PC-3 (cell line): ENCODE data around the gene CLEC17A. TPM values are rescaled to one million over a fixed set of nuclear protein-coding genes. Genes with fewer than 3 reads are reported as not detected.

Experiments used
- ATAC-seq: fragments of 200-7000 bp; cut with Tn5 transposase; 2 replicates; pipeline ENCODE4 v1.9.1; 2020; ENCODE audit warnings: mild to moderate bottlenecking, moderate library complexity
- BruUV-seq: library from RNA; stranded (reverse); fragments of 400-500 nt; replicated peaks from 2 replicates; lab custom pipeline; 2021; lab: Mats Ljungman, UMichigan
- CTCF ChIA-PET: fragments of 300-600 bp; sonication (Branson Sonifier 250); formaldehyde crosslinking; loops from one replicate; lab custom pipeline; 2022; ENCODE audit warnings: antibody characterized with exemption; lab: Charles Lee
- POLR2A ChIA-PET: fragments of 300-600 bp; sonication (Branson Sonifier 250); formaldehyde crosslinking; loops from one replicate; lab custom pipeline; 2022; ENCODE audit warnings: antibody characterized with exemption; ENCODE audit not compliant: unreplicated experiment; lab: Charles Lee
- DNase-seq: peaks from one replicate; pipeline ENCODE4 v3.0.0-alpha.2; 2015
- H2AFZ ChIP-seq: fragments of 300-600 bp; sonication (generic); 2 replicates; pipeline ENCODE4 v1.6.0; 2016; ENCODE audit warnings: antibody characterized with exemption, low read length
- H3F3A ChIP-seq: fragments of 300-600 bp; sonication (generic); one replicate; pipeline ENCODE4 v1.6.0; 2017; ENCODE audit warnings: antibody characterized with exemption, low read length, control low read depth, mild to moderate bottlenecking; ENCODE audit not compliant: unreplicated experiment
- H3K27ac ChIP-seq: fragments of 300-600 bp; sonication (generic); 2 replicates; pipeline ENCODE4 v1.5.1; 2016; ENCODE audit warnings: mild to moderate bottlenecking, low read length
- H3K27me3 ChIP-seq: fragments of 300-600 bp; sonication (generic); 2 replicates; pipeline ENCODE4 v1.6.1; 2016; ENCODE audit warnings: low read length, mixed read lengths
- H3K36me3 ChIP-seq: fragments of 300-600 bp; sonication (generic); 2 replicates; pipeline ENCODE4 v1.6.1; 2016; ENCODE audit warnings: low read depth, mixed run types, low read length, mixed read lengths
- H3K4me1 ChIP-seq: fragments of 300-600 bp; sonication (generic); 2 replicates; pipeline ENCODE4 v1.5.1; 2016; ENCODE audit warnings: low read length; ENCODE audit not compliant: insufficient read depth
- H3K4me2 ChIP-seq: fragments of 300-600 bp; sonication (generic); 2 replicates; pipeline ENCODE4 v1.6.0; 2016; ENCODE audit warnings: low read length
- H3K4me3 ChIP-seq: fragments of 300-600 bp; sonication (generic); 2 replicates; pipeline ENCODE4 v1.5.1; 2016; ENCODE audit warnings: mild to moderate bottlenecking, low read length, mixed read lengths
- H3K79me2 ChIP-seq: fragments of 300-600 bp; sonication (generic); 2 replicates; pipeline ENCODE4 v1.6.1; 2017; ENCODE audit warnings: low read length, mixed read lengths
- H3K9ac ChIP-seq: fragments of 300-600 bp; sonication (generic); 2 replicates; pipeline ENCODE4 v1.6.0; 2016; ENCODE audit warnings: mild to moderate bottlenecking, low read length
- H3K9me2 ChIP-seq: fragments of 300-600 bp; sonication (generic); replicated peaks from 2 replicates; pipeline ENCODE4 v1.6.1; 2016; ENCODE audit warnings: mixed run types, low read length, mixed read lengths
- H3K9me3 ChIP-seq: fragments of 300-600 bp; sonication (generic); 2 replicates; pipeline ENCODE4 v1.6.1; 2016; ENCODE audit warnings: low read length, mixed read lengths
- H4K20me1 ChIP-seq: fragments of 300-600 bp; sonication (generic); 2 replicates; pipeline ENCODE4 v1.6.1; 2016; ENCODE audit warnings: low read length, mixed read lengths
- CTCF ChIP-seq: fragments of 300-600 bp; sonication (generic); conservative IDR thresholded peaks from 2 replicates; pipeline ENCODE4 v1.5.1; 2017; ENCODE audit warnings: antibody characterized with exemption, low read depth, mild to moderate bottlenecking, low read length
- EZH2 ChIP-seq: fragments of 300-600 bp; sonication (generic); IDR thresholded peaks from one replicate; pipeline ENCODE4 v1.6.1; 2017; ENCODE audit warnings: antibody characterized with exemption, mild to moderate bottlenecking, low read length; ENCODE audit not compliant: unreplicated experiment
- EZH2phosphoT487 ChIP-seq: fragments of 300-600 bp; sonication (generic); IDR thresholded peaks from 2 replicates; pipeline ENCODE4 v1.6.1; 2018; ENCODE audit warnings: mild to moderate bottlenecking, antibody characterized with exemption, low read length, borderline replicate concordance
- intact Hi-C: fragments of 100-400 bp; cut with micrococcal nuclease; formaldehyde crosslinking; loops from 2 replicates; pipeline ENCODE4 v1.9.0; 2023
- total RNA-seq: library from RNA; depleted of rRNA; stranded (reverse); fragments of >200 nt; gene quantifications from 2 replicates; pipeline ENCODE4 v1.2.3, GENCODE V29; 2014

The CLEC17A gene
- total RNA-seq, 1 experiment from 2014 or later, result not detected

DNA sequence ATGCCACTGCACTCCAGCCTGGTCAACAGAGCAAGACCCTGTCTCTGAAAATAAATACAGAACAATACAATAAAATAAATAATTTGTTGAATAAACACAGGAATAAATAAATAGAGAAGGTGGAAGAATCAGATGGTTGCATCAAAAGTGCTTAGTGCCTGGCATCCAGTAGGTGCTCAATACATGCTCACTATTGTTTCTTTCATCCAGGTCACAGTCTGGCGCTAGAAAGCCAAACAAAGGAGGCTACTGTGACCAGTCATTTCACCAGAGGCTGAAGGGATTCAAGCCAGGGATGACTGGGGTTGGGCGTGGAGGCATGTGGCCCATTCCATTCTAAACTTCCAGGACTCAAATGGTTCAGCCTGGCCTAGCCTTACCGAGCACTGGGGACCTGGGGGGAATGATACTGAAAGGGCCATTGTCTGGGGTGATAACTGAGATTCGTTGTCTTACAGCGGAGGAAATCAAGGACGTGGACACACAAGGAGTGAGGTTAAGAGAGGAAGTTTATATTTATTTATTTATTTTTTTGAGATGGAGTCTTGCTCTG is 7.4 kb upstream of the CLEC17A start:
- intact Hi-C loops, result loop anchor here (2.0 kb wide), 1 partner anchor 313 kb away; no protein-coding TSS in a partner anchor
- no peak overlapping the region for H2AFZ ChIP-seq

GRCh38 chr19:14576363-14576762 is 6.5 kb upstream of the CLEC17A start:
- H3K27ac ChIP-seq, result no peak overlapping the region
- no peaks in the 10 kb centered on the region for H3K9me2 ChIP-seq
- H4K20me1 ChIP-seq, result no peaks in the 10 kb centered on the region
- H2AFZ ChIP-seq, result no peak overlapping the region
- CTCF ChIA-PET, result no interaction called here
- H3K4me1 ChIP-seq, result peaks cover 6% of the 10 kb centered on the region
- DNase-seq (no peak), ATAC-seq (no peak)
- no TSS peak for BruUV-seq
- H3K36me3 ChIP-seq, result no peaks in the 10 kb centered on the region
- H3F3A ChIP-seq, result no peaks in the 10 kb centered on the region
- no peak overlapping the region for H3K9ac ChIP-seq
- H3K9me3 ChIP-seq, result no peaks in the 10 kb centered on the region
- intact Hi-C loops, result no loop called here
- H3K4me2 ChIP-seq, result no peak overlapping the region
- no peak overlapping the region for H3K4me3 ChIP-seq
- POLR2A ChIA-PET, result interaction anchor here (0.7 kb wide), 1 partner anchor 97 kb away, joined by 3 read pairs; no protein-coding TSS in a partner anchor
- H3K79me2 ChIP-seq, result peaks cover 5% of the 10 kb centered on the region
- TF ChIP-seq EZH2 (no peak), CTCF (no peak), EZH2phosphoT487 (no peak)
- H3K27me3 ChIP-seq, result no peaks in the 10 kb centered on the region

More for the DNA sequence above, 7.4 kb upstream of the CLEC17A start:
- Histone ChIP-seq H3K9me3 (no peaks in the 10 kb centered on the region), H3F3A (no peaks in the 10 kb centered on the region), H3K9me2 (no peaks in the 10 kb centered on the region), H3K27me3 (no peaks in the 10 kb centered on the region), H3K36me3 (no peaks in the 10 kb centered on the region), H3K4me2 (no peak overlapping the region), H4K20me1 (no peaks in the 10 kb centered on the region), H3K4me1 (peaks cover 12% of the 10 kb centered on the region), H3K4me3 (no peak overlapping the region), H3K79me2 (peaks cover 13% of the 10 kb centered on the region), H3K9ac (no peak overlapping the region), H3K27ac (no peak overlapping the region)
- DNase-seq (no peak), ATAC-seq (no peak)
- ChIA-PET CTCF (interaction anchor here (4.8 kb wide), 1 partner anchor 111 kb away, joined by 147 read pairs; no protein-coding TSS in a partner anchor), POLR2A (interaction anchor here (0.7 kb wide), 1 partner anchor 98 kb away, joined by 3 read pairs; no protein-coding TSS in a partner anchor)
- TF ChIP-seq EZH2phosphoT487 (no peak), EZH2 (no peak), CTCF (no peak)
- no TSS peak for BruUV-seq

GRCh38 chr19:14577264-14577663 is 5.6 kb upstream of the CLEC17A start:
- no TSS peak for BruUV-seq
- Histone ChIP-seq H3K4me3 (no peak overlapping the region), H3K36me3 (no peaks in the 10 kb centered on the region), H3K9me3 (no peaks in the 10 kb centered on the region), H3K27me3 (no peaks in the 10 kb centered on the region), H3K9me2 (no peaks in the 10 kb centered on the region), H3K27ac (no peak overlapping the region), H3K79me2 (no peaks in the 10 kb centered on the region), H3F3A (no peaks in the 10 kb centered on the region), H3K9ac (no peak overlapping the region), H4K20me1 (no peaks in the 10 kb centered on the region), H2AFZ (no peak overlapping the region), H3K4me2 (no peak overlapping the region), H3K4me1 (peaks cover 6% of the 10 kb centered on the region)
- CTCF ChIA-PET, result no interaction called here
- no peak for TF ChIP-seq EZH2phosphoT487
- TF ChIP-seq EZH2, result no peak
- TF ChIP-seq CTCF, result no peak
- intact Hi-C loops, result no loop called here
- ATAC-seq (no peak), DNase-seq (no peak)
- POLR2A ChIA-PET, result no interaction called here
